GM12875 (cell line): Measurements from ENCODE around the gene TMEM101.
"Not testable (repeated sequence)": the region's sequence is repeated elsewhere in the genome, so short reads cannot be mapped to it uniquely, and the experiment has no call there.

ENCODE experiments used
- H3K4me3 ChIP-seq: one replicate; pipeline ENCODE4 v1.5.1; 2011; ENCODE audit warnings: low read depth, low read length, control low read depth
- CTCF ChIP-seq: IDR thresholded peaks from 2 replicates; pipeline ENCODE4 v1.5.1; 2011; ENCODE audit warnings: low read depth, mild to moderate bottlenecking, control low read depth, inconsistent platforms, low read length, moderate library complexity, borderline replicate concordance; ENCODE audit not compliant: insufficient read depth

Gene TMEM101

GRCh38 chr17:43979011-43979410, 35.8 kb downstream of the TMEM101 start:
- no peak overlapping the region for H3K4me3 ChIP-seq
- TF ChIP-seq CTCF: no peak

- no peak overlapping the region for H3K4me3 ChIP-seq
- TF ChIP-seq CTCF: no peak
Observed at GRCh38 chr17:43978078-43978477, 36.7 kb downstream of the TMEM101 start.

DNA sequence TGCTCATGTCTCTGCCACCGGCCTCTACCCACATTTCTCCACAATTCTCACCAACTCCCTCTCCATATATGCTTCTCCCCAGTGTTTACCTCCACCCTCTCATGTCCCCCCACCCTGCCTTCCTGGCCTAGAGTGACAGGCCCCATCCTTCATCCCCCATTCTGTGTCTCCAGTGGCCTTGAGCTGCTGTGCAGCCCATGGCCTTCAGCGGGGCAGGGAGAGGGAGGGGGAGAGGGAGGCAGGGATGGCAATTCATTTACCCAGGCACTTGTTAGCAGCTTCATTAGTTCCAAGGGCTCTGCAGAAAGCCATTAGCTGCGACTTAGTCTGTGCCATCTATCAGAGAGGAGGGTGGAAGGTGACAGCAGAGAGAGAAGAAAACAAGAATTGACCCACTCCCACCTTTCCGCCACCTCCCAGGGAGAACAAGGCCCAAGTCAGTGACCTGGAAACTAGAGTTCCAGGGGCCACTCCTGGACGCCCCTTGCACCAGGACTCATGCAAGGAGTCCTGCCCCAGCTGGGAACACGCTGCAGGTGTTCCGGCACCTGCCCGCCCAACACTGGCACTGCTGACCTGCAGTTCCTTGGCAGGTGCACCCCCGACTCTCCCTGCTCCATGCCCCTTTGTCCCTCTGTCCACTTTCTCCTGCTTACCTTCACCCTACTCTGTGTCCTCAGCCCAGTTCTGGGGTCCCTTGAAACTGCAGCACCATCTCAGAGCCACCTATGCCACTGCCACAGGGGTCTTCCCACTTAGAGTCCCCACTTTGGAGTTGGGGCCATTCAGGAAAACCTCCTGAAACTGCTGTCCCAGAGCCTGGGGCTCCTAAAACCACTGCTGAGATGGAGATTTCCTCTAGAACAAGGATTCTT, 37.6 kb downstream of the TMEM101 start:
- no peak for TF ChIP-seq CTCF
- H3K4me3 ChIP-seq: no peak overlapping the region

- no peak for TF ChIP-seq CTCF
- no peak overlapping the region for H3K4me3 ChIP-seq
Observed at GRCh38 chr17:43975898-43976297, 38.9 kb downstream of the TMEM101 start.

GRCh38 chr17:43974382-43975266, 40.1 kb downstream of the TMEM101 start:
- H3K4me3 ChIP-seq: no peak overlapping the region
- TF ChIP-seq CTCF: no peak

- H3K4me3 ChIP-seq: not testable (repeated sequence)
Observed at GRCh38 chr17:43972444-43973212, 42.1 kb downstream of the TMEM101 start.

DNA sequence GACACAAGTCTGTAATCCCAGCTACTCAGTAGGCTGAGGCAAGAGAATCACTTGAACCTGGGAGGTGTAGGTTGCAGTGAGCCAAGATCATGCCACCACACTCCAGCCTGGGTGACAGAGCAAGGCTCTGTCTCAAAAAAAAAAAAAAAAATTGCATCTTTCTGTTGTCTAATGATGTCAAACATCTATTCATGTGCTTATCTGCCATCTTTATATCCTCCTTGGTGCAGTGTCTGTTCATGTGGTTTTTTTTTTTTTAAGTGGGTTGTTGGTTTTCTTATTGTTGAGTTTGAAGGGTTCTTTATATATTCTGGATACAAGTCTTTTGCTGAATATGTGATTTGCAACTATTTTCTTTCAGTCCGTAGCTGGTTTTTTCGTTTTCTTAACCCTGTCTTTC, 43.3 kb downstream of the TMEM101 start:
- not testable (repeated sequence) for H3K4me3 ChIP-seq
